ENCODE measurements around the gene SLC6A13.
"Not testable (repeated sequence)": the region's sequence is repeated elsewhere in the genome, so short reads cannot be mapped to it uniquely, and the experiment has no call there.

Gene SLC6A13

DNA sequence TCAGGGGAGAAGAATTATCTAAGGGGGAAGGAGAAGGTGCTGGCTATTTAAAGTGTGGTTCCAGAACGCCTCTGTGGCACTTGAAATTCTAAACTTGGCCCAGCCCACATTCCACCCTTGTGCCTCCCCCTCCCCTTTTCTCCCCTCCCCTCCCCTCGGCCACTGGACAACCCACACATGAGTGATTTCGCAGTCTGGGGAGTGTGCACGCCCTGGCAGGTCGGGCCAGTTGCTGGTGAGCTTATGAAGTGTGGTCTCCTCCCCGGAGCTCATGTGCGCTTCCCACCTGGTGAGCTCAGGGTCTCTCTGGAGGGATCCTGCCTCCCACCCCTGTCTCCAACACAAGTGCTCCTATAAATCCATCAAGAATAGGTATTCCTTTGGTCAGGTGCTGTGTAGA lies at the start of gene SLC6A13:
Gene SLC6A13 (minus strand): TSS at position 20 of the 400 bp plus-strand sequence. CDS start 2,784 bp downstream, outside the sequence.
- no peak within 1 kb of the TSS for H3K4me3 ChIP-seq (ENCODE audit: low read depth, low read length)

DNA sequence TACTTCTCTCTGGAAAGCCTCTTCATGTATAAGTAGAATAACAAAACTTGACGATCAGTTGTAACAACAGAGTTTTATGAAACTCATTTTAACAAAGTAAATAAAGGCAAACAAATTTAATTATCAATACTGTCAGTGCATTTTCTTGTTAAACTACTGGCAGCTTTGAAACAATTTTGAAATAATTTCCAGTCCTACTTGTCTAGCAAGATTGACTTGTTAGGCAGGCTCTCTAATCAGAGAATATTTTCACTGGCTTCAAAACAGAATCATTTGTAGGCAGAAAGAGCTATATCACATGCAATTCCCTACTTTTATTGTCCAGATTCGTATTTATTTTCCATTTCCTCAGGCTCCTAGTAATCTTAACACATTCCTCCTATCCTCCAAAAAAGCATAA lies 45.9 kb upstream of the SLC6A13 start:
- H3K4me3 ChIP-seq (ENCODE audit: low read depth, low read length): no peak overlapping the region

DNA sequence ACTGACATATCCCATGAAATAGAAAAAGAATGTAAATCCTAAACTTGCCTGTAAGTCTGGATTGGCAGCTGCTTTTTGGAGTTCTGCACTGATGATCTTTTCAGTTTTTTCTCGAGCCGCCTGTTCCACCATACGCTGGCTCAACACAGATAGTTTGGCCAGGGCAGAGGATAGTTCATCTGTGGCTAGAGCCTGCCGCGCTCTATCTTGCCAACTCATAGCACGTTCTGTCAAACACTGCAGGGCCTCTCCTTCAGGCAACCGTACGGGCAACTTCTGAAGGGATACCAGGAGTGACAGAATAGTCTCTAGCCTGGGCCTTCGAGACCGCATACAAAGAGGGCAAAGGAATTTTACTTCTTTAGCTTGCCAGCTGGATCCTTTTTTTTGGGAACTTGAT lies 44.8 kb upstream of the SLC6A13 start:
- no peak overlapping the region for H3K4me3 ChIP-seq (ENCODE audit: low read depth, low read length)

DNA sequence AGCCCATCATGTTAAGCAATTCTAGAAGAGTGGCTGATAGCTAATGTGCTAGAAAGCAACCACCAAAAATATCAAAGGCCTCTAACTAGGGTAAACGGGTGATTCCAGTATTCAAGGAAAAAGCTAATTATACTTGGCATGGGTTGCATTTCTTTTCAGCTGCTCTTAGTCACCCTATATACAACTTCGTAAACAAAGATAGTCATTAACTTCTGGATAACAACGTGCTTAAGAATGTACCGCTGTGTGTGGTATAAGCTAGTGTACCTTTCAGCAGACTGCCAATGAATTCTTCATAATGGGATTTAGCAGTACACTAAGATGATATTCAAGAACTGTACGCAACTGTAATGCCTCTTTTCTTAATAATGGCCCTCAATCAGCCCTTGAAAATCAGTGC lies 42.2 kb upstream of the SLC6A13 start:
- H3K4me3 ChIP-seq (ENCODE audit: low read depth, low read length): no peak overlapping the region

DNA sequence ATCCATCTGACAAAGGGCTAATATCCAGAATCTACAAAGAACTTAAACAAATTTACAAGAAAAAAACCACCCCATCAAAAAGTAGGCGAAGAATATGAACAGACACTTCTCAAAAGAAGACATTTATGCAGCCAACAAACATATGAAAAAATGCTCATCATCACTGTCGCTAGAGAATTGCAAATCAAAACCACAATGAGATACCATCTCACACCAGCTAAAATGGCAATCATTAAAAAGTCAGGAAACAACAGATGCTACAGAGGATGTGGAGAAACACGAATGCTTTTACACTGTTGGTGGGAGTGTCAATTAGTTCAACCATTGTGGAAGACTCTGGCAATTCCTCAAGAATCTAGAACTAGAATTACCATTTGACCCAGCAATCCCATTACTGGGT lies 40.1 kb upstream of the SLC6A13 start:
- not testable (repeated sequence) for H3K4me3 ChIP-seq (ENCODE audit: low read depth, low read length)

DNA sequence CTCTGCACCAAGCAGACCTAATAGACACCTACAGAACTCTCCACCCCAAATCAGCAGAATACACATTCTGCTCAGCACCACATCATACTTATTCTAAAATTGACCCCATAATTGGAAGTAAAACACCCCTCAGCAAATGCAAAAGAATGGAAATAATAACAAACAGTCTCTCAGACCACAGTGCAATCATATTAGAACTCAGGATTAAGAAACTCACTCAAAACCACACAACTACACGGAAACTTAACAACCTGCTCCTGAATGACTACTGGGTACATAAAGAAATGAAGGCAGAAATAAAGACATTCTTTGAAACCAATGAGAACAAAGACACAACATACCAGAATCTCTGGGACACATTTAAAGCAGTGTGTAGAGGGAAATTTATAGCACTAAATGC lies 37.5 kb upstream of the SLC6A13 start:
- H3K4me3 ChIP-seq (ENCODE audit: low read depth, low read length): not testable (repeated sequence)

DNA sequence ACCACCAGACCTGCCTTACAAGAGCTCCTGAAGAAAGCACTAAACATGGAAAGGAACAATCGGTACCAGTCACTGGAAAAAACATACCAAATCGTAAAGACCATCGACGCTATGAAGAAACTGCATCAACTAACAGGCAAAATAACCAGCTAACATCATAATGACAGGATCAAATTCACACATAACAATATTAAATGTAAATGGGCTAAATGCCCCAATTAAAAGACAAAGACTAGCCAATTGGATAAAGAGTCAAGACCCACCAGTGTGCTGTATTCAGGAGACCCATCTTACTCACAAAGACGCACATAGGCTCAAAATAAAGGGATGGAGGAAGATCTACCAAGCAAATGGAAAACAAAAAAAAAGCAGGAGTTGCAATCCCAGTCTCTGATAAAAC lies 36.9 kb upstream of the SLC6A13 start:
- H3K4me3 ChIP-seq (ENCODE audit: low read depth, low read length): not testable (repeated sequence)

DNA sequence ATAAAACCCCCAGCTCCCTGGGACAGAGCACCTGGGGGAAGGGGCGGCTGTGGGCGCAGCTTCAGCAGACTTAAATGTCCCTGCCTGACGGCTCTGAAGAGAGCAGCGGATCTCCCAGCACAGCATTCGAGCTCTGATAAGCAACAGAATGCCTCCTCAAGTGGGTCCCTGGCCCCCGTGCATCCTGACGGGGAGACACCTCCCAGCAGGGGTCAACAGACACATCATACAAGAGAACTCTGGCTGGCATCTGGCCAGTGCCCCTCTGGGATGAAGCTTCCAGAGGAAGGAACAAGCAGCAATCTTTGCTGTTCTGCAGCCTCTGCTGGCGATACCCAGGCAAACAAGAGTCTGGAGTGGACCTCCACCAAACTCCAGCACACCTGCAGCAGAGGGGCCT lies 35.4 kb upstream of the SLC6A13 start:
- H3K4me3 ChIP-seq (ENCODE audit: low read depth, low read length): not testable (repeated sequence)

DNA sequence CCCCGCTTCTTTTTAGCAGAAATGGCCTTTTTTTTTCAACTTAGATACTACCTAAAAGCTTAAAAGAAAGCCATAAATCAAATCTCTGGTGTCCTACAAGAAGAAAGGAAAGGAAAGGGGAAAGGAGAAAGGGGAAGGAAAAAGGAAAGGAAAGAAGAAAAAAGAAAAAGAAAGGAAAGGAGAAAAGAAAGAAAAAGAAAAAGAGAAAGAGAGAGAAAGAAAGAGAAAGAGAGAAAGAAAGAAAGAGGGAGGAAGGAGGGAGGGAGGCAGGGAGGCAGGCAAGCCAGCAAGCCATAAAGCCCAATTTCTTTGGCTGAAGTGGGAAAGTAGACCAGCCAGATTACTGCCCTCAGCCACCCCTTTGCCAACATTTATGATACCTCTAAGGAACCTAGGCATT lies 32.5 kb upstream of the SLC6A13 start:
- no peak overlapping the region for H3K4me3 ChIP-seq (ENCODE audit: low read depth, low read length)

DNA sequence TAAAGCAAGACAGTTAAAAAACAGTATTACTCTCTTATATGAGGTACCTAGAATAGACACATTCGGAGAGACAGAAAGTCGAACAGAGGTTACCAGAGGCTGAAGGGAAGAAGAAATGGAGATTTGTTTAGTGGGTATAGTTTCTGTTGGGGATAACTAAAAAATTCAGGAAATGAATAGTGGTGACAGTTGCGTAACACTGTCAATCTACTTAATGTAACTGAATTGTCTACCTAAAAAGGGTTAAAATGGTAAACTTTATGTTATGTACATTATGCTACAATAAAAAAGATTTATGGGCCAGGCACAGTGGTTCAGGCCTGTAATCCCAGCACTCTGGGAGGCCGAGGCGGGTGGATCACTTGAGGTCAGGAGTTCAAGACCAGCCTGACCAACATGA lies 30.6 kb upstream of the SLC6A13 start:
- H3K4me3 ChIP-seq (ENCODE audit: low read depth, low read length): no peak overlapping the region

DNA sequence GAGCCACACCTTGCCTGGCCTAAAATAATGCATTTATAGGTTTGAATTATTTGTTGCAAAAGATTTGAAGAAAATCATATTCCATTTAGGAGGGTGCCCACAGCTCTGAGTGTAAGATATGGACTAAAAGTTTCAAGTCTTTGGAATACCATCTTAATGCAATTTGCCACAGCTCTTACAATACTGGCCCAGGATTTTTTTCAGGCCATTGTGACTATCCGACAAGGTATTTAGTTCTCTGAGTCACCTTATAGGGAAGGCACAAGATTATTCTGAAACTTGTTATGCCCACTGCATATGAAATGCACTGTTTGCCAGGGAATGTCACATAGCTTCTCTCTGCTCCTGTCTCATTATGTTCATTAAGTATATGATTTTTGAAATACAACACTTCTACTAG lies 29.6 kb upstream of the SLC6A13 start:
- H3K4me3 ChIP-seq (ENCODE audit: low read depth, low read length): no peak overlapping the region

DNA sequence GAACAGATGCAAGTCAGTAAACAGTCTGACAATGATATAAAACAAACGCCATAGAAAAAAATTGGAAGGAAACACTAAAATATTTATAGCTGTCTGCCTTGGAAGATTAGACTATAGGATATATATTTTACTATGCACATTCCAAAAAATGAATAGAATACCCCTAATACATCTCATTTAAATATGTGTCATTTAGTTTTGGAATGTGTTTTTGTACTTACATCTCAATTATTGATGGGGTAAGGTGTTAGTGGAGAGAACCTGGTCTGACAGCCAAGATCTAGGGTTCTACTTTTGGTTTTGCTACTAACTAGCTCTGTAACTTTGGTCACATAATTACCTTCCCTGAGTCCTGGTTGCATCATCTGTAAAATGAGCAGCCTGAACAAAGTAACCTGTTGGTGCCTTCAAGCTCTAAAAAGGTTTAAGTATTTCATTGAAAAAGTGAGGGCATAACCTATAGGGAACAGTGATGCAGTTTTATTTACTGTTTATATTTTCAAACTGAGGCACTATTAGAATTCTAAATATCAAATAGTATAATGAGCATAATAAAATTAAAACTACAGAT lies 28.6 kb upstream of the SLC6A13 start:
- H3K4me3 ChIP-seq (ENCODE audit: low read depth, low read length): no peak overlapping the region

DNA sequence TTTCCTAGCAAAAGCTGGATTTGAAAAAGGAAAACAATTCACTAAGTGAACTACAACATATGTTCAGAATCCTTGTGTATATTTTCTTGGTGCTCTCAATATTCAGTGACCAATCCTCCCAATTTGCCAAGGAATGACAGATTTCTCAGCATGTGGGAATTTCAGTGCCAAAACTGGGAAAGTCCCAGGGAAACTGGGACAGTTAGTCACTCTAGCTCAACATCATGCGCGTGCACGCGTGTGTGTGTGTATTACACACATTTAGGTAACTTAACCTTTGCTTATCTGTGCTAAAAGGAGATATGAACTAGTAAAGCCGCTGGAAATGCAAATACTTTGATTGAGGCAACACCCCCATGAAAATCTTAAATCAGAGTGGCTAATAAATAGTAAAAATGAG lies 26.1 kb upstream of the SLC6A13 start:
- no peak overlapping the region for H3K4me3 ChIP-seq (ENCODE audit: low read depth, low read length)

DNA sequence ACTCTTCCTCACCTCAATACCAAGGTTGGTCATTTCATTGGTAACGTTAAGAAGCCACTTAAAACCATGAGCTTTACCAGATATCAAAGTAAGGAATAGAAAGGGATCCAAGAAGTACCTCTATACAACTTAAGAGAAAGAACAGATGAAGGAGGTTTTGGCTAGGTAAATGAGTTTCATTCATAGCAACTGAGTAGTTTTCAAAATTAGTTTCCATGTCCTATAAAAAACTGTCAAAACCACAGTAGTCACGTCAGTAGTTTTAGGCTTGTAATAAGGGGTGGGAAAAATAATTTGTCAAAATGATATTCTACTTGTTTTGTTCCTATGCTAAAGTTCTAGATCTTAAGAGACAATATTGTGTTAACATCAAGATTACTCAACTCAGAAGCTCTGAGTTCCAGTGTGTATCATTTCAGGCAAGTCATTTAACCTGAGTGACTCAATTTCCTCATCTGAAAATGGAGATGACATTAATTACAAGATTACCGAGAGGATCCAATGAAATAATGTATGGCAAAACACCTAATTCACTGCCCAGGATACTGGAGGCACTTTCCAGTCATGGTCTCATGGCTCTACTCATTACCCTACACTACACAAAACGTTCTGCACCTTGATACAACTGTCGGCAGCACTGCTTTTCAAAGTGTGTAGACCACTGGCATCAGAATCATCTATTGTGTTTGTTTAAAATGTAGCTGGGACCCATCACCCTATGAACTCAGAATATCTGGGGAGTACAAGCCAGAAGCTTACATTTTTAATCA lies 24.1 kb upstream of the SLC6A13 start:
- no peak overlapping the region for H3K4me3 ChIP-seq (ENCODE audit: low read depth, low read length)

DNA sequence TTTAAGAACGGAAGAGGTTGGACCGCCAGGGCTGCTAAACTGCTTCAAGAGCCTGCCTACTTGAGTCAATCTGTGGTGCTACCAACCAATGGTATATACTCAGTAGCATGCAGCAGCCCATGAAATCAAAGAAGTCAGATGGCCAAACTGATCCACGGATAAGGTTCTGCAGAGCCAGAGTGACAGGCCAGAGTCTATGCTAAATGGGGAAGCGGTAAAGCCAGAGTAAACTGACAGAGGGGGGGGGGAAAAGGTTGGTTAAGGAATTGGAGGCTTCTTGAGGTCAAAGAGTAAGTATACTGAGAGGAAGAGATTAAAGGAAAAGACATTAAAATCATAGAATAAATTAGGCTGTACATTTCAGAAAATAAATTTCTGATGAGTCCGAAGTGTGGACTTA lies 15.4 kb upstream of the SLC6A13 start:
- no peak overlapping the region for H3K4me3 ChIP-seq (ENCODE audit: low read depth, low read length)

DNA sequence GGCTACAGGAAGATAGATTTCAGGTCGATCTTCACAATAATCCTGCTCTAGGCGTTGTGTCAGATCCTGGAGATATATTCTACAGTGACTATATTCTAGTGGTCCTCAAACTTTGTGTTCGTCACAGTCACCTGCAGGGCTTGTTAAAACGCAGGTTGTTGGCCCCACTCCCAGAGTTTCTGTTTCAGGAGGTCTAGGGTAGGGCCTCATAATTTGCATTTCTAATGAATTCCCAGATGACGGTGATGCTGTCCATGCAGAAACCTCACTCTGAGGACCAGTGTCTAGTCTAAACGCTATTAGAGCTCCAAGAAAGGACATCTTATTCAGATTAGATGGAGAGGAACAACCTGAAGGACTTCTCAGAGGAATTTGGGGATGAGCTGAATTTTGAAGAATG lies 13.2 kb upstream of the SLC6A13 start:
- H3K4me3 ChIP-seq (ENCODE audit: low read depth, low read length): no peak overlapping the region

DNA sequence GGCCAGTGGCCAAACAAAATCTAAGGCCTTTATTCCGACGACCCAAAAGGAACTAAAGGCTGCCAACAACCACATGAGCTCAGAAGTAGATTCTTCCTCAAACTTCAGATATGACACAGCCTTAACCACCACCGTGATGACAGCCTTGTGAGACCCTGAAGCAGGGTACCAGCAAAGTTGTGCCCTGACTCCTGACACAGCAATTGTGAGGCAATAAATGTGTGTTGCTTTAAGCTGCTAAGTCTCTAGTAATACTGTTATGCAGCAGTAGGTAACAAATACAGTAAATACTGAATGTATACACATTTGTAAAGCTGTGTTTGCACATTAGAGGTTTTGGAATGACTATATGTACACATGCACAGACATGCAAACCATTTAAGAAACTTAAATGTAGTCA lies 10.7 kb upstream of the SLC6A13 start:
- H3K4me3 ChIP-seq (ENCODE audit: low read depth, low read length): no peak overlapping the region

DNA sequence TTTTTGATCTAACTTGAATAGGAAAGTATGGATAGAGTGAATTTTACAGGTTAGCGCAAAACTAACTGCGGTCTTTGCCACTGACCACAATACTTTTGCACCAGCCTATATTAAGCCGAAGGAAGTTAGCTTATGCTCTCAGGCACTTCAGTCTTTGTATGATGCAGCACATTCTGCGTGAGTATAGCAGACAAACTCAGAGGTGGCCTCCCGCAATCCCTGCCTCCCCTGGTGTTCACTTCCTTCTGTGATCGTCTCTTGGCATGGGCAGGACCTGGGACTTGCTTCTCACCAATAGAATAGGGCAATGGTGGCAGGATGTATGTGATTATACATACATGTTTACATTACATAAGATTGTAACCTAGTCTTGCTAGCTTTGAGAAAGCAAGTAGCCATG lies 10.3 kb upstream of the SLC6A13 start:
- no peak overlapping the region for H3K4me3 ChIP-seq (ENCODE audit: low read depth, low read length)

DNA sequence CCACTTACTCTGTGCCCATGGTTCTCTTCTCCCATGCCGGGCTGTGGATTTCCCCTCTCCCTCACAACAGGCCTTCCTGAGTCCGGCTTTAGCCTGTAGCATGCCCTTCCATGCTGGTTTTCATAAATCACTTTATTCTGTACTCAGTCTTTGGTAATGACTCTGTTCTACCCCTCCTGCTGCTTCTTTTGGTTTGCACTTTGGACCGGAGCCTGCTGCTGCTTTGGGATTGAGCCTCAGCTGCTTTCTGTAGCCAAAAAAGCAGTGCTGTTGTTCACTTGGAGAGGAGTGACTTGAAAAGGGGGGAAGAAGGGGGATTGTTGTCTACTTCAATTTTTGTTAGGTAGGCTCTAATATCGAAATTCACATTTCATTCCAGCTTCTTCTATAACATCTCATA lies 8.5 kb upstream of the SLC6A13 start:
- no peak overlapping the region for H3K4me3 ChIP-seq (ENCODE audit: low read depth, low read length)

DNA sequence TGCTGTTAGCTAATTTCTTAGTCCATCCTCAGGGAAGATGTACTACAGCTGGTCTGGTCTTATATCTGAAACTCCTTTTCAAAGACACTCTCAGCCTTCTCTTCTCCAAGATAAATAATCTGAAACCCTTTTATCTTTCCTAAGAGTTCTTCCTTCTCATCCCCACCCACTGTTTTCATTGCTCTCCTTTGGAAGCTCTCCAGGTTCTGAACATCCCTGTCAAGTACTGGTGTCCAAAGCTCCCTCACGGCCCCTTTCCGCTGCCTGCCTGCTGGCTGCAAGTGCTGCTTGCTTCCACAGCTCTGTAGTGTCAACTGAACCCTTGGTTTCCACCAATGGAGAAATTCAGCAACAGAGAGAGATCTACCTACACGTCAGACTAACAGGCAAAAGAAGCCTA lies 6.6 kb upstream of the SLC6A13 start:
- no peak overlapping the region for H3K4me3 ChIP-seq (ENCODE audit: low read depth, low read length)

DNA sequence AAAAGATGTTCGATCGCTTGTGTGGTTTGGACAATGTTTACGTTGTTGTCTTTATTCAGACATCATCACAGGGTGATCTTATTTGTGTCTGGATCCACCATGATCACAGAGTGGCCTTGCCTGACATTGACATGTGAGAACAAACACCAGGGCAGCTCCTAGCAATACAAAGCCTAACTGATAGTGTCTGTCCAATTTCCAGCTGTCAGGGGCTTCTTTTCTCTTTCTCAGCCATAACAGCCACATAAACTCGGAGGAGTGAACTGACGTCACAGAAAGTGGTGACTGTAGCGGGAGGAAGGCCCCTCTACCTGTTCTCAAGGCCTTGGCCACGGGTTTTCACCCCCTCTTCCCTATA lies 5.8 kb upstream of the SLC6A13 start:
- H3K4me3 ChIP-seq (ENCODE audit: low read depth, low read length): no peak overlapping the region

DNA sequence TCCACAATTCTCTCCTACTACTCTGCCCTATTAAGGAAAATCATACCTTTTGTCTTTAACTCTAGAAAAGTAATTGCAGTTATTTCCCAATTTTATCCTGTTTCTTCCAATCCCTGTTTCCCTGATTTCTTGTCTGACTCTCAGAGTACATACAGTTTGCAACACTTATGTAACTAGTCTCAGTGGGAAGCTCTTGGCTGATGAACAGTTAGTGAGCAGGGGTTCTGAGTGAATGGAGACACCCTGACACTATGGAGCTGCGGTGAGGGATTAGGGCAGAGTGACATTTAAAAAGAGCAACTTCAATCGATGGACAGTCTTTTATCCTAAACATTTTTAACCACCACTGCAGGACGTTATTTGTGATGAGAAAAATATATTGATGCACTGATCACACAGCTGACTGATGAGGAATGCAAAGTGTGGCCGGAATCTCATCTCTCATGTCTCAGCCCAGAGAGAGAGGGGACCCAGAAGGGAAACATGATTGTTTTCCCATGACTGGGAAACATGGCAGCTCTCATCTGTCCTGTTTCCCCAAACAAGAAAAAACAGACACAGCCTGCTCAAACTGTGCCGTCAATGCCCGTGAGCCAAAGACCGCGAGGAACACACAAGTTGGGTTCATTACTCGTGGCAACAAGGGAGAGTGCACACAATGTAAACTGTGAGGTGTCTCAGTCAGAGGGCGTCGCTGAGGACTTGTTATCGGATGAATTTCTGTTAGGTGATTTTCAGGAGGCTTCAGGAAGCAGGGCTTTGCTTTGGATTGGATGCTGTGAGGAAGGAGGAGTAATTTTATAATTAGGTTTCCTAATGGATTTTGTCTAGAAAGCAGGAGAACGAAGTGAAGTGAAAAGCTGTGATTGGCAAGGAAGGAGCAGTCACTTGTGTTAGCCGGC lies 5.2 kb upstream of the SLC6A13 start:
- H3K4me3 ChIP-seq (ENCODE audit: low read depth, low read length): no peak overlapping the region

All from iPS-11a (cell line).